GM21360 (cell line): Measurements from ENCODE around the gene BFSP1.

Experiments used
- ATAC-seq: cut with Tn5 transposase; IDR thresholded peaks from one replicate; pipeline ENCODE4 v1.9.1; 2021; ENCODE audit warnings: mild to moderate bottlenecking, moderate library complexity; ENCODE audit not compliant: unreplicated experiment

The BFSP1 gene

GRCh38 chr20:17469246-17470030, 61.7 kb downstream of the BFSP1 start:
- ATAC-seq, result no peak

GRCh38 chr20:17468073-17468840, 62.9 kb downstream of the BFSP1 start:
- no peak for ATAC-seq

GRCh38 chr20:17467120-17467655, 64.0 kb downstream of the BFSP1 start:
- ATAC-seq, result no peak

- ATAC-seq, result no peak
Measured at GRCh38 chr20:17466641-17467040, 64.5 kb downstream of the BFSP1 start.

GRCh38 chr20:17465236-17465635, 65.9 kb downstream of the BFSP1 start:
- no peak for ATAC-seq

GRCh38 chr20:17463711-17464110, 67.5 kb downstream of the BFSP1 start:
- ATAC-seq, result no peak

GRCh38 chr20:17461941-17462340, 69.2 kb downstream of the BFSP1 start:
- no peak for ATAC-seq

- ATAC-seq, result no peak
Measured at GRCh38 chr20:17460119-17460518, 71.1 kb downstream of the BFSP1 start.

GRCh38 chr20:17457588-17458190, 73.5 kb downstream of the BFSP1 start:
- no peak for ATAC-seq

- ATAC-seq, result no peak
Measured at GRCh38 chr20:17457079-17457478, 74.1 kb downstream of the BFSP1 start.

GRCh38 chr20:17456279-17456678, 74.9 kb downstream of the BFSP1 start:
- no peak for ATAC-seq

GRCh38 chr20:17453592-17453991, 77.6 kb downstream of the BFSP1 start:
- ATAC-seq, result no peak

GRCh38 chr20:17452441-17452840, 78.7 kb downstream of the BFSP1 start:
- no peak for ATAC-seq

- ATAC-seq, result no peak
Measured at GRCh38 chr20:17449031-17449430, 82.1 kb downstream of the BFSP1 start.

- no peak for ATAC-seq
Measured at GRCh38 chr20:17448071-17448470, 83.1 kb downstream of the BFSP1 start.

GRCh38 chr20:17446171-17446570, 85.0 kb downstream of the BFSP1 start:
- ATAC-seq, result no peak

- ATAC-seq, result no peak
Measured at GRCh38 chr20:17445543-17445942, 85.6 kb downstream of the BFSP1 start.

GRCh38 chr20:17444091-17444490, 87.1 kb downstream of the BFSP1 start:
- ATAC-seq, result no peak
